ENCODE results near the gene PLD5. TPM values are rescaled to one million over a fixed set of nuclear protein-coding genes. Genes with fewer than 3 reads are reported as not detected.
"Not testable (repeated sequence)": the region's sequence is repeated elsewhere in the genome, so short reads cannot be mapped to it uniquely, and the experiment has no call there.

Gene PLD5
- total RNA-seq, 1 donor from 2014 or later, result 0.96 TPM

GRCh38 chr1:242239398-242239797 is 285.1 kb downstream of the PLD5 start:
- TF ChIP-seq CTCF (IDR thresholded peaks at IDR 0.05; ENCODE audit: partially characterized antibody, unreplicated experiment), result no peak
- H3K9me3 Mint-ChIP-seq (ENCODE audit: unreplicated experiment), result no peaks in the 10 kb centered on the region
- H3K4me3 Mint-ChIP-seq (ENCODE audit: unreplicated experiment), result no peak overlapping the region
- DNase-seq, result no peak
- H3K27me3 Mint-ChIP-seq (ENCODE audit: unreplicated experiment), result no peaks in the 10 kb centered on the region
- no peaks in the 10 kb centered on the region for H3K36me3 Mint-ChIP-seq (ENCODE audit: unreplicated experiment)
- no peak overlapping the region for H3K27ac Mint-ChIP-seq (ENCODE audit: unreplicated experiment)
- no peaks in the 10 kb centered on the region for H3K4me1 Mint-ChIP-seq (ENCODE audit: low read depth, unreplicated experiment)

GRCh38 chr1:242237051-242237450 is 287.4 kb downstream of the PLD5 start:
- no peak overlapping the region for H3K4me3 Mint-ChIP-seq (ENCODE audit: unreplicated experiment)
- no peaks in the 10 kb centered on the region for H3K9me3 Mint-ChIP-seq (ENCODE audit: unreplicated experiment)
- no peak overlapping the region for H3K27ac Mint-ChIP-seq (ENCODE audit: unreplicated experiment)
- no peaks in the 10 kb centered on the region for H3K4me1 Mint-ChIP-seq (ENCODE audit: low read depth, unreplicated experiment)
- no peak for TF ChIP-seq CTCF (IDR thresholded peaks at IDR 0.05; ENCODE audit: partially characterized antibody, unreplicated experiment)
- H3K36me3 Mint-ChIP-seq (ENCODE audit: unreplicated experiment), result no peaks in the 10 kb centered on the region
- DNase-seq, result no peak
- no peaks in the 10 kb centered on the region for H3K27me3 Mint-ChIP-seq (ENCODE audit: unreplicated experiment)

- no peak for DNase-seq
- Mint-ChIP-seq H3K27me3 (ENCODE audit: unreplicated experiment) (no peaks in the 10 kb centered on the region), H3K4me1 (ENCODE audit: low read depth, unreplicated experiment) (no peaks in the 10 kb centered on the region), H3K27ac (ENCODE audit: unreplicated experiment) (no peak overlapping the region), H3K9me3 (ENCODE audit: unreplicated experiment) (no peaks in the 10 kb centered on the region), H3K36me3 (ENCODE audit: unreplicated experiment) (no peaks in the 10 kb centered on the region), H3K4me3 (ENCODE audit: unreplicated experiment) (no peak overlapping the region)
- no peak for TF ChIP-seq CTCF (IDR thresholded peaks at IDR 0.05; ENCODE audit: partially characterized antibody, unreplicated experiment)
Observed at GRCh38 chr1:242228991-242229390, 295.5 kb downstream of the PLD5 start.

- Mint-ChIP-seq H3K4me1 (ENCODE audit: low read depth, unreplicated experiment) (no peaks in the 10 kb centered on the region), H3K27ac (ENCODE audit: unreplicated experiment) (no peak overlapping the region), H3K4me3 (ENCODE audit: unreplicated experiment) (no peak overlapping the region), H3K36me3 (ENCODE audit: unreplicated experiment) (no peaks in the 10 kb centered on the region), H3K9me3 (ENCODE audit: unreplicated experiment) (peaks cover 2% of the 10 kb centered on the region), H3K27me3 (ENCODE audit: unreplicated experiment) (no peaks in the 10 kb centered on the region)
- no peak for TF ChIP-seq CTCF (IDR thresholded peaks at IDR 0.05; ENCODE audit: partially characterized antibody, unreplicated experiment)
- DNase-seq, result no peak
Observed at GRCh38 chr1:242225767-242226573, 298.5 kb downstream of the PLD5 start.

GRCh38 chr1:242224878-242225766 is 299.4 kb downstream of the PLD5 start:
- H3K9me3 Mint-ChIP-seq (ENCODE audit: unreplicated experiment); H3K36me3 Mint-ChIP-seq (ENCODE audit: unreplicated experiment); DNase-seq; H3K4me1 Mint-ChIP-seq (ENCODE audit: low read depth, unreplicated experiment); H3K27me3 Mint-ChIP-seq (ENCODE audit: unreplicated experiment); H3K4me3 Mint-ChIP-seq (ENCODE audit: unreplicated experiment); H3K27ac Mint-ChIP-seq (ENCODE audit: unreplicated experiment): not testable (repeated sequence)

All from glutamatergic neuron (in vitro differentiated cells).